ENCODE results near the gene SMPX.

The SMPX gene

GRCh38 chrX:21656587-21657317 lies 101.2 kb downstream of the SMPX start:
- no peak for DNase-seq (ENCODE audit: low spot score)

All from cerebellar cortex (tissue), 1 donor.